ENCODE data around the gene GSE1. TPM values are rescaled to one million over a fixed set of nuclear protein-coding genes. Genes with fewer than 3 reads are reported as not detected.

The GSE1 gene
- total and polyA plus RNA-seq, 2 experiments from 2014 or later, result 32.4 to 135 TPM

DNA sequence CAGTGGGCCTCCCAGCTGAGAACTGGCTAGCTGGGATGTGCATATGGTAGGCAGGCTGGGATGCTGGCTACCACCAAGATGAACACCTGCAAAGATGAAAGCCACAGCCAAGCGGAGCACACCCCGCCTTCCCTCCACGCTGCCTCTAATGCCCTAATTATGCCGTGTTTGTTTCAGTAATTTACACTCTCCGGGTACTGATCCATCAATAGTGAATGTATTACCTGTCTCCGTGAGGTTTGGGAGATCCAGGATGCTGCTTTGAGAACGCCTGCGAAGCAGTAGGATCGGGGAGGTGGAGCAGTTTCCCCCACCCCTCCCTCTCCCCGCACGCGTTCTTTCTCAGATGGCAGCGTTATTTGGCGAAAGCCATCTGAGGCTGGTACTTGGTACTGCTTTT lies 28.9 kb upstream of the GSE1 start:
- Histone ChIP-seq H3K4me3 (peak overlapping the region; percentile 37; the same call in 1 of the 2 replicates), H3K27ac (ENCODE audit: low read depth) (peak overlapping the region; percentile 84; the same call in 1 of the 2 replicates), H3K4me1 (ENCODE audit: insufficient read depth) (peaks cover 97% of the 10 kb centered on the region), H3K36me3 (ENCODE audit: insufficient read depth) (no peaks in the 10 kb centered on the region), H3K27me3 (ENCODE audit: insufficient read depth) (peaks cover 16% of the 10 kb centered on the region), H4K20me1 (replicated peaks; ENCODE audit: insufficient read depth) (no peaks in the 10 kb centered on the region), H3F3A (replicated peaks; ENCODE audit: low read depth) (peaks cover 21% of the 10 kb centered on the region), H3K9me2 (ENCODE audit: insufficient read depth) (no peaks in the 10 kb centered on the region), H2AFZ (no peak overlapping the region), H3K79me2 (replicated peaks; ENCODE audit: insufficient read depth) (peaks cover 56% of the 10 kb centered on the region), H3K4me2 (peak overlapping the region; percentile 76)
- Mint-ChIP-seq H3K36me3 (ENCODE audit: low read depth) (peaks cover 5% of the 10 kb centered on the region), H3K27me3 (ENCODE audit: insufficient read depth, low read depth, poor library complexity) (peaks cover 54% of the 10 kb centered on the region), H3K4me3 (peak overlapping the region; percentile 38), H3K27ac (no peak overlapping the region), H3K4me1 (peaks cover 88% of the 10 kb centered on the region), H3K9me3 (peaks cover 8% of the 10 kb centered on the region; the same call in 2 of the 3 replicates)
- TF ChIP-seq EZH2 (IDR thresholded peaks at IDR 0.05; ENCODE audit: low read depth, unreplicated experiment), result no peak
- TF ChIP-seq, protein P1, sequence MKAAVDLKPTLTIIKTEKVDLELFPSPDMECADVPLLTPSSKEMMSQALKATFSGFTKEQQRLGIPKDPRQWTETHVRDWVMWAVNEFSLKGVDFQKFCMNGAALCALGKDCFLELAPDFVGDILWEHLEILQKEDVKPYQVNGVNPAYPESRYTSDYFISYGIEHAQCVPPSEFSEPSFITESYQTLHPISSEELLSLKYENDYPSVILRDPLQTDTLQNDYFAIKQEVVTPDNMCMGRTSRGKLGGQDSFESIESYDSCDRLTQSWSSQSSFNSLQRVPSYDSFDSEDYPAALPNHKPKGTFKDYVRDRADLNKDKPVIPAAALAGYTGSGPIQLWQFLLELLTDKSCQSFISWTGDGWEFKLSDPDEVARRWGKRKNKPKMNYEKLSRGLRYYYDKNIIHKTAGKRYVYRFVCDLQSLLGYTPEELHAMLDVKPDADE (IDR thresholded peaks at IDR 0.05), result no peak
- TF ChIP-seq POLR2AphosphoS5 (IDR thresholded peaks at IDR 0.05; ENCODE audit: low read depth), result no peak
- TF ChIP-seq, protein P2, sequence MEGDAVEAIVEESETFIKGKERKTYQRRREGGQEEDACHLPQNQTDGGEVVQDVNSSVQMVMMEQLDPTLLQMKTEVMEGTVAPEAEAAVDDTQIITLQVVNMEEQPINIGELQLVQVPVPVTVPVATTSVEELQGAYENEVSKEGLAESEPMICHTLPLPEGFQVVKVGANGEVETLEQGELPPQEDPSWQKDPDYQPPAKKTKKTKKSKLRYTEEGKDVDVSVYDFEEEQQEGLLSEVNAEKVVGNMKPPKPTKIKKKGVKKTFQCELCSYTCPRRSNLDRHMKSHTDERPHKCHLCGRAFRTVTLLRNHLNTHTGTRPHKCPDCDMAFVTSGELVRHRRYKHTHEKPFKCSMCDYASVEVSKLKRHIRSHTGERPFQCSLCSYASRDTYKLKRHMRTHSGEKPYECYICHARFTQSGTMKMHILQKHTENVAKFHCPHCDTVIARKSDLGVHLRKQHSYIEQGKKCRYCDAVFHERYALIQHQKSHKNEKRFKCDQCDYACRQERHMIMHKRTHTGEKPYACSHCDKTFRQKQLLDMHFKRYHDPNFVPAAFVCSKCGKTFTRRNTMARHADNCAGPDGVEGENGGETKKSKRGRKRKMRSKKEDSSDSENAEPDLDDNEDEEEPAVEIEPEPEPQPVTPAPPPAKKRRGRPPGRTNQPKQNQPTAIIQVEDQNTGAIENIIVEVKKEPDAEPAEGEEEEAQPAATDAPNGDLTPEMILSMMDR (conservative IDR thresholded peaks at IDR 0.05; ENCODE audit: low read depth in 2 of 2), result no peak
- no peak for TF ChIP-seq ZNF331 (CRISPR knock-in tag; IDR thresholded peaks at IDR 0.05; ENCODE audit: low read depth)
- TF ChIP-seq, protein P3, sequence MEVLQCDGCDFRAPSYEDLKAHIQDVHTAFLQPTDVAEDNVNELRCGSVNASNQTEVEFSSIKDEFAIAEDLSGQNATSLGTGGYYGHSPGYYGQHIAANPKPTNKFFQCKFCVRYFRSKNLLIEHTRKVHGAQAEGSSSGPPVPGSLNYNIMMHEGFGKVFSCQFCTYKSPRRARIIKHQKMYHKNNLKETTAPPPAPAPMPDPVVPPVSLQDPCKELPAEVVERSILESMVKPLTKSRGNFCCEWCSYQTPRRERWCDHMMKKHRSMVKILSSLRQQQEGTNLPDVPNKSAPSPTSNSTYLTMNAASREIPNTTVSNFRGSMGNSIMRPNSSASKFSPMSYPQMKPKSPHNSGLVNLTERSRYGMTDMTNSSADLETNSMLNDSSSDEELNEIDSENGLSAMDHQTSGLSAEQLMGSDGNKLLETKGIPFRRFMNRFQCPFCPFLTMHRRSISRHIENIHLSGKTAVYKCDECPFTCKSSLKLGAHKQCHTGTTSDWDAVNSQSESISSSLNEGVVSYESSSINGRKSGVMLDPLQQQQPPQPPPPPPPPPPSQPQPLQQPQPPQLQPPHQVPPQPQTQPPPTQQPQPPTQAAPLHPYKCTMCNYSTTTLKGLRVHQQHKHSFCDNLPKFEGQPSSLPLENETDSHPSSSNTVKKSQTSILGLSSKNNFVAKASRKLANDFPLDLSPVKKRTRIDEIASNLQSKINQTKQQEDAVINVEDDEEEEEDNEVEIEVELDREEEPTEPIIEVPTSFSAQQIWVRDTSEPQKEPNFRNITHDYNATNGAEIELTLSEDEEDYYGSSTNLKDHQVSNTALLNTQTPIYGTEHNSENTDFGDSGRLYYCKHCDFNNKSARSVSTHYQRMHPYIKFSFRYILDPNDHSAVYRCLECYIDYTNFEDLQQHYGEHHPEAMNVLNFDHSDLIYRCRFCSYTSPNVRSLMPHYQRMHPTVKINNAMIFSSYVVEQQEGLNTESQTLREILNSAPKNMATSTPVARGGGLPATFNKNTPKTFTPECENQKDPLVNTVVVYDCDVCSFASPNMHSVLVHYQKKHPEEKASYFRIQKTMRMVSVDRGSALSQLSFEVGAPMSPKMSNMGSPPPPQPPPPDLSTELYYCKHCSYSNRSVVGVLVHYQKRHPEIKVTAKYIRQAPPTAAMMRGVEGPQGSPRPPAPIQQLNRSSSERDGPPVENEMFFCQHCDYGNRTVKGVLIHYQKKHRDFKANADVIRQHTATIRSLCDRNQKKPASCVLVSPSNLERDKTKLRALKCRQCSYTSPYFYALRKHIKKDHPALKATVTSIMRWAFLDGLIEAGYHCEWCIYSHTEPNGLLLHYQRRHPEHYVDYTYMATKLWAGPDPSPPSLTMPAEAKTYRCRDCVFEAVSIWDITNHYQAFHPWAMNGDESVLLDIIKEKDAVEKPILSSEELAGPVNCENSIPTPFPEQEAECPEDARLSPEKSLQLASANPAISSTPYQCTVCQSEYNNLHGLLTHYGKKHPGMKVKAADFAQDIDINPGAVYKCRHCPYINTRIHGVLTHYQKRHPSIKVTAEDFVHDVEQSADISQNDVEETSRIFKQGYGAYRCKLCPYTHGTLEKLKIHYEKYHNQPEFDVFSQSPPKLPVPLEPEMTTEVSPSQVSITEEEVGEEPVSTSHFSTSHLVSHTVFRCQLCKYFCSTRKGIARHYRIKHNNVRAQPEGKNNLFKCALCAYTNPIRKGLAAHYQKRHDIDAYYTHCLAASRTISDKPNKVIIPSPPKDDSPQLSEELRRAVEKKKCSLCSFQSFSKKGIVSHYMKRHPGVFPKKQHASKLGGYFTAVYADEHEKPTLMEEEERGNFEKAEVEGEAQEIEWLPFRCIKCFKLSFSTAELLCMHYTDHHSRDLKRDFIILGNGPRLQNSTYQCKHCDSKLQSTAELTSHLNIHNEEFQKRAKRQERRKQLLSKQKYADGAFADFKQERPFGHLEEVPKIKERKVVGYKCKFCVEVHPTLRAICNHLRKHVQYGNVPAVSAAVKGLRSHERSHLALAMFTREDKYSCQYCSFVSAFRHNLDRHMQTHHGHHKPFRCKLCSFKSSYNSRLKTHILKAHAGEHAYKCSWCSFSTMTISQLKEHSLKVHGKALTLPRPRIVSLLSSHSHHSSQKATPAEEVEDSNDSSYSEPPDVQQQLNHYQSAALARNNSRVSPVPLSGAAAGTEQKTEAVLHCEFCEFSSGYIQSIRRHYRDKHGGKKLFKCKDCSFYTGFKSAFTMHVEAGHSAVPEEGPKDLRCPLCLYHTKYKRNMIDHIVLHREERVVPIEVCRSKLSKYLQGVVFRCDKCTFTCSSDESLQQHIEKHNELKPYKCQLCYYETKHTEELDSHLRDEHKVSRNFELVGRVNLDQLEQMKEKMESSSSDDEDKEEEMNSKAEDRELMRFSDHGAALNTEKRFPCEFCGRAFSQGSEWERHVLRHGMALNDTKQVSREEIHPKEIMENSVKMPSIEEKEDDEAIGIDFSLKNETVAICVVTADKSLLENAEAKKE (CRISPR knock-in tag; IDR thresholded peaks at IDR 0.05), result no peak
- TF ChIP-seq NANOG (IDR thresholded peaks at IDR 0.05; ENCODE audit: borderline replicate concordance), result no peak
- TF ChIP-seq EZH2phosphoT487 (IDR thresholded peaks at IDR 0.05; ENCODE audit: unreplicated experiment), result no peak
- no peak for TF ChIP-seq CREB1 (CRISPR knock-in tag; IDR thresholded peaks at IDR 0.05; ENCODE audit: low read depth)
- TF ChIP-seq, protein P4, sequence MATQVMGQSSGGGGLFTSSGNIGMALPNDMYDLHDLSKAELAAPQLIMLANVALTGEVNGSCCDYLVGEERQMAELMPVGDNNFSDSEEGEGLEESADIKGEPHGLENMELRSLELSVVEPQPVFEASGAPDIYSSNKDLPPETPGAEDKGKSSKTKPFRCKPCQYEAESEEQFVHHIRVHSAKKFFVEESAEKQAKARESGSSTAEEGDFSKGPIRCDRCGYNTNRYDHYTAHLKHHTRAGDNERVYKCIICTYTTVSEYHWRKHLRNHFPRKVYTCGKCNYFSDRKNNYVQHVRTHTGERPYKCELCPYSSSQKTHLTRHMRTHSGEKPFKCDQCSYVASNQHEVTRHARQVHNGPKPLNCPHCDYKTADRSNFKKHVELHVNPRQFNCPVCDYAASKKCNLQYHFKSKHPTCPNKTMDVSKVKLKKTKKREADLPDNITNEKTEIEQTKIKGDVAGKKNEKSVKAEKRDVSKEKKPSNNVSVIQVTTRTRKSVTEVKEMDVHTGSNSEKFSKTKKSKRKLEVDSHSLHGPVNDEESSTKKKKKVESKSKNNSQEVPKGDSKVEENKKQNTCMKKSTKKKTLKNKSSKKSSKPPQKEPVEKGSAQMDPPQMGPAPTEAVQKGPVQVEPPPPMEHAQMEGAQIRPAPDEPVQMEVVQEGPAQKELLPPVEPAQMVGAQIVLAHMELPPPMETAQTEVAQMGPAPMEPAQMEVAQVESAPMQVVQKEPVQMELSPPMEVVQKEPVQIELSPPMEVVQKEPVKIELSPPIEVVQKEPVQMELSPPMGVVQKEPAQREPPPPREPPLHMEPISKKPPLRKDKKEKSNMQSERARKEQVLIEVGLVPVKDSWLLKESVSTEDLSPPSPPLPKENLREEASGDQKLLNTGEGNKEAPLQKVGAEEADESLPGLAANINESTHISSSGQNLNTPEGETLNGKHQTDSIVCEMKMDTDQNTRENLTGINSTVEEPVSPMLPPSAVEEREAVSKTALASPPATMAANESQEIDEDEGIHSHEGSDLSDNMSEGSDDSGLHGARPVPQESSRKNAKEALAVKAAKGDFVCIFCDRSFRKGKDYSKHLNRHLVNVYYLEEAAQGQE (IDR thresholded peaks at IDR 0.05; ENCODE audit: unreplicated experiment), result no peak
- no peak for TF ChIP-seq ZNF114 (CRISPR knock-in tag; IDR thresholded peaks at IDR 0.05)
- TF ChIP-seq JUNB (IDR thresholded peaks at IDR 0.05; ENCODE audit: unreplicated experiment), result no peak
- no peak for TF ChIP-seq STAT1 (IDR thresholded peaks at IDR 0.05; ENCODE audit: unreplicated experiment)
- ATAC-seq (no peak; the same call in 2 of the 3 replicates), DNase-seq (ENCODE audit: low spot score) (no peak)
